GM21447 (cell line): Measurements from ENCODE around the gene LYST.
"Not testable (repeated sequence)": the region's sequence is repeated elsewhere in the genome, so short reads cannot be mapped to it uniquely, and the experiment has no call there.

Experiments
- ATAC-seq: cut with Tn5 transposase; IDR thresholded peaks from one replicate; pipeline ENCODE4 v1.9.1; 2021; ENCODE audit not compliant: unreplicated experiment

LYST gene

DNA sequence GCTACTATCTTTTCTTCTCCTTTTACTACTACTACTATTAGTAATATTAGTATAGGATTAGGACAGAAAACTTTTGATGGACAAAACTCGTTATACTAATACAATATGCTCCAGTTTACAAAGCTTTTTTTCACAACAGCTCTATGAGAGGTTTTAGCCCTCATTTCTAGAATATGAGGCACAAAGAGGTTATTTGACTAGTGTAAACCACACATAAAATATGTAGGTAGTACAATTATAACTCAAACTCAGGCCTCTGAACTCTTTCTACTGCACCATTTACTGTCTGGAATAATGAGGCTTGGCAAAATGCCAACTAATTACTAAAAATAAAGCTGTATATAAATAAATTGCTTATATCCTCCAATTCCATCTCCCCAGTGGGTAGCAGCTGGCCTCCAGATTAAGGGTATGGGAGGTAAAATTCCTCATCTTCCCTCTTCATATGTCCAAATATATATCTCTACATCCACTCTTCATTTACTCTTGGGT lies 99.9 kb downstream of the LYST start:
- no peak for ATAC-seq

DNA sequence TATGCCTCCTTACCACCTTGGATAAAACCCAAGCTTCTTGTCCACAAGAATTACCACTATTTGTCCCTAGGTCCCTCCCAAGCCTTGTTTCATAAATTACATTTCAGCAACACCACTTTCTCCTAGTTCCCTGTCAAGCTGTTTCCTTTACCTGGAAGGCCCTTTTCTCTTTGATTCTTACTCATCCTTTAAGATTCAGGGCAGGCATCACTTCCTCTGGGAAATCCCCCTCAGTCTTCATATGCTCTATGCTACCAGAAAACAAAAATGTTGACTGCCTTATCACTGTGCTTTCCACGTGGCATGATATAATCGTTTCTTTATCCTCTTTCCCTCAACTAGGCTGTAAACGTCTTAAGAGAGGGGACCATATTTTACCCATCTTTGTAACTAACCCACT lies 102.7 kb downstream of the LYST start:
- peak; percentile 56 for ATAC-seq

DNA sequence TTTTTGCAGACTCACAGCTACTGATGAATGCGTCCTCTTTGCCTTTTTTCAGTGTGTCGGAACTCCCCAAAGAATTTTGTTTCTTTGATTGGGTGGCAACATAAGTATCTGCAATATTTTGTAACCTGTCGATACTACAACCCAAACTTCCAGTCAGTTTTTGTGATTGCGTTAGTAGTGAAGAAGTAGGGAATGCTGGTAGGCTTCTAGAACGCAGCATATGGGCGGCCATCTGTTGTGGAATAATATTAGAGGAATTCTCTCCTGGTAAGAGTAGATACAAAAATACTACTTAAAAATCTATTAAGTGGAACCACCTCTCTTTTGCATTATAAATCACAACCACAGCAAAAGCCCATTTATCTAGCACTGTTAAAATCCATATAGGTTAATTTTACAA lies 107.4 kb downstream of the LYST start:
- no peak for ATAC-seq

DNA sequence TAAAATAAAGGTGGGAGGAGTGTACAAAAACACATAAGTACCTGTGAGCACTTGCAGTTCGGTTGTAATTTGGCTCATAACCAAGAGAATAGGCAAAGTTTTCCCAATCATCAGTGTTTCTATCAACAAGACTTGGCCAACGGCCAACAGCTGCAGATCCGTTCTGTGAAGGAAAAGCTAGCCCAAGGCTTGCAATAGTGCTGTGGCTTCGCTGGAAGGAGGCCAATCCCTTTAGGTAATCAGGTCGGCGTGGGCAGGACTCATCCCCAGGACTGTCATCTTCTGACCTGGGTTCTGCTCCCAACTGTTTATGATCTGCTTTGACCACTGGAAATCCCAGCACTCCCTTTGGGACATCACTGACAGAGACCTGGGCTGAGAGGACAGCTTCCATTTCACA lies 107.8 kb downstream of the LYST start:
- ATAC-seq = no peak

DNA sequence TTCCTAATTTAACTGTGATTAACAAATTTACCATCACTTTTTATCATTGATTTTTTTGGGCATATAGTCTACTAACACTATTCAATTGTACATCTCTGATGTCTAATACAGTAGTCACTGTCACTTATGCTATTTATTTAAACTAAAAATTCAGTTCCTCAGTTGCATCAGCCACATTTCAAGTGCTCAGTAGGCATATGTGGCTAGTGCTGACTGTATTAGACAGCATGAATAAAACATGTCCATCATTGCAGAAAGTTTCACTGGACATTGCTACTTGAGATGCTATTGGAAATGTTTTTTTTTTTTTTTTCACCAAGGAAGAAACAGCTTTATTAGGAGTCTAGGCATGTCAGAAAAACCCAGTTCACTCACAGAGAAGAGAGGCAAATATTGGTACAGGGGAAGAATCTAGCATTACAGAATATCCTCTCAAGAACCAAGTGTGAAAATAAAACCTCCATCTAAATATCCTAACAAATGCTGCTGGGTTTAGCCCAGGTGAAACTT lies 109.1 kb downstream of the LYST start:
- no peak for ATAC-seq

DNA sequence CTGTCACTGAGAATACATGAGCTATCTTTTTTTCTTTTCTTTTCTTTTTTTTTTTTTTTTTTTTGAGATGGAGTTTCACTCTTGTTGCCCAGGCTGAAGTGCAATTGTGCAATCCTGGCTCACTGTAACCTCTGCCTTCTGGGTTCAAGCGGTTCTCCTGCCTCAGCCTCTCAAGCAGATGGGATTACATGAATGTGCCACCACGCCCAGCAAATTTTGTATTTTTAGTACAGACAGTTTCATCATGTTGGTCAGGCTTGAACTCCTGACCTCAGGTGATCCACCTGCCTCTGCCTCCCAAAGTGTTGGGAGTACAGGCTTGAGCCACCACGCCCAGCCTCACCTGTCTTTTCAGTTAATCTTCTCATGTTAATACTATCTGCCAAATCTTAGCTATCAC lies 112.5 kb downstream of the LYST start:
- ATAC-seq = not testable (repeated sequence)

DNA sequence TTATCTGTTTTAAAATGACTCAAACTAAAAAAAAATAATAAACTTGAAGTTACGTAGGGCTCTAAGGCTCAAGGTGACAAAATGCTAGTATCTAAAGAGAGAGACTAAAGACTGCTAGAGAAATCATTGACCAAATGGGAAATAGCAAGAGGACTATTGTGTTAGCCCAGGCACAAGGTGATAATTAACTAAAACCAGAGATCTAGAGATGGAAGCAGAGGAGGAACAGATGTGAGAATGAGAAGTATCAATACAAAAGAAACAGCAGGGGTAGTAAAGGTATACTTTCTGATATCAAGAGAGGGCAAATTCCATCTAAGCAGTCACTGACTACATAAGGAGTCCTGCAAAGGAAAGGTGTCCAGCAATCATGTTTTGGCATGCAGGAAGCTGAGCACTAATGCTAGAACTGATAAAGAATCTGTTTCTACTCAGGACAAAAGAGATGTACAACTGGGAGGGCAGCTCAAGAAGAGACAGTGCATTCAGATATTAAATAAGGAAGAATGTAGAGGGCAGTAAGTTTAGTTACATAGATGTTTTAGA lies 116.9 kb downstream of the LYST start:
- no peak for ATAC-seq

DNA sequence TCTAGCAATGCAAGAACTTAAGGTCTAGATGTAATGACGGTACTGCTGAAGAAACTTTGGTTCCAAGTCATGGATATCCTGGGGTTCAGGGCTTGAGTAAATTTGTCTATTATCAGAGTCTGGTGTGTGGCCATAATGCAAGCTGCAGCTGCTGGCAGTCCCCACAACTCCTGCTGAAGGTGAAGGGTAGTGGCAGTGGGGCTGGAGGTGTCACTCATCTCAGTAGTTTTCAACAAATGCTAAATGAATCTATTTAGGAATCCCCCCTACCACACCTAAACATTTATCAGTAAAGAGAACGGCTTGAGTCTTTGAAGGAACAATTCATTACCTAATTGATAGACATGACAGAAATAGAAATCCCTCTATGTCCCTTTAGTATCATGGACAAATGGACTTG lies 118.0 kb downstream of the LYST start:
- no peak for ATAC-seq

DNA sequence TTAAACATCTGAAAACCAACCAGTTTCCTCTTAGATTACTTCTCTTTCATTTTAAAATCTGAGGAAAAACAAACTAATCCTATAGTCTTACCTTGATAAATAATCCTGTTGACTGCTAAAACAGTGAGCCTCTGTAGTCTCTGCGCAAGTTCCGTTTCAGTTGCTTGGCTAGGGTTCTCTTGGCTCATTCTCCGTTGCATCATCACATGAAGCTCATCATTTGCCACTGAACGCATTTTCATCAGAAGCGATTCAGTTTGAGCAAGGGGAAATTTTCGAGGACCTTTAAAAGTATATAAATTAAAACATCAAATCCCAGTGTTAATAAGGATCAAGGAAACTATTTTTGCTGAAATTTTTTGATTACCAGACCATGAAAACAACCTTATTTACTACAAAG lies 120.5 kb downstream of the LYST start:
- no peak for ATAC-seq

DNA sequence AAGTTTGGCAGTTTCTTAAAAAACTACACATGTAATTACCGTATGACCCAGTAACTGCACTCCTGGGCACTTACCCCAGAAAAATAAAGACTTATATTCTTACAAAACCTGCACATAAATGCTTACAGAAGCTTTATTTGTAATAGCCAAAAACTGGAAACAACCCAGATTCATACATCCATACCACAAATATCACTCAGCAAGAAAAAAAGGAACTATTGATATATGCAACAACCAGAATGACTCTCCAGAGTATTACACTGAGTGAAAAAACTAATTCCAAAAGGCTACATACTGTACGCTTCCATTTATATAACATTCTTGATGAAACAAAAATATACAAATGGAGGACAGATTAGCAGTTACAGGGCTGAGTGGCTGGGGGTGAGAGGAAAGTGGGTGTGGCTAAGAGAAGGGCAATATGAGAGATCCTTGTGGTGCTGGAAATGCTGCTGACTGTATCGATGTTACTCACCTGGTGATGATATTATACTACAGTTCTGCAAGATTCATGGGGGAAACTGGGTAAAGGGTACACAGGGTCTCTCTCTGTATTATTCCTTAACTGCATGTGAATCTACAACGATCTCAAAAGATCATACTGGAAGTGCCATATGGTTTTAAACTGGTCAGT lies 121.1 kb downstream of the LYST start:
- no peak for ATAC-seq

DNA sequence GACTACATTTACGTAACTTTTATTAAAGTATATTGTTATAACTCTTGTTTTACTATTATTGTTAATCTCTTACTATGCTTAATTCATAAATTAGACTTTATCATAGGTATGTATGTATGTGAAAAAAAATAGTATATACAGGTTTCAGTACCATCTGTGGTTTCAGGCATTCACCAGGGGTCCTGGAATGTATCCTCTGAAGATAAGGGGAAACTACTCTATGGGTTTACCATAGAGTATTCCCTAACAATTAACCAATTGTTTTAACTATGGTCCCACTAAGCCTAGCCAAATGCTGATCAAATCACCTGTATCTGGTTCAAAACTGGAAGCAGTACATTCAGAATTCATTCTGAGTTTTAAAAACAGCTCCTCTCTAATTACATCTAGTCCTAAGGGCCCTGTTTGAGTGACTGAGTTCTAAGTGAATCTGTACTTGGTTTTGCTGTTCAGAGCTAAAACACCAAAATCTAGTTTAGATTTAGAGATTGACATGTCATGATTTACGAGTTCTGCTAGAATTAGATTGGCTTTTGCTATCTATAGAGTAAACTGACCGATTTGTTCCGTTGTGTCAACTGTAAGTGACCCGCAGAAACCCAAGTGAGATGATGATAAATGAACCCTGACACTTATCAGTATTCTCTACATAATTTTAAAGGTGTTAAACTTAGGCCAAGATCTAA lies 123.6 kb downstream of the LYST start:
- no peak for ATAC-seq

DNA sequence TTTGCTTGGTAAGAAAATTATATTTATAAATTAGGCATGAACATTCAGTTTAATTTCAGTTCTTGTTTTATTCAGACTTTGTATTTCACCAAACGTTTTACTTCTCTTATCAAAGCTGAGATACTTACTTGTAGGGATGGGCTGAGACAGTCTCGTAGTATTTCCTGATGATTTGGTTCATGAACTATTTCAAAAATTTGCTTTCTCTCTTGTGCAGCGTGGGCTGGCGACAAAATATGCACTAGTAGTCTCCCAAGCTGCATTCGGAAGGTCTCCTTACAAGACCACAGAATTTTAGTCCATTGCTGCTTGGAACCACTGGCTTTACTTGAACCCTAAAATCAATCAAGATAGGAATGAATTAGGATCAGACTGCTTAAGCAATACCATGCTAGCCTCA lies 125.4 kb downstream of the LYST start:
- ATAC-seq = no peak

DNA sequence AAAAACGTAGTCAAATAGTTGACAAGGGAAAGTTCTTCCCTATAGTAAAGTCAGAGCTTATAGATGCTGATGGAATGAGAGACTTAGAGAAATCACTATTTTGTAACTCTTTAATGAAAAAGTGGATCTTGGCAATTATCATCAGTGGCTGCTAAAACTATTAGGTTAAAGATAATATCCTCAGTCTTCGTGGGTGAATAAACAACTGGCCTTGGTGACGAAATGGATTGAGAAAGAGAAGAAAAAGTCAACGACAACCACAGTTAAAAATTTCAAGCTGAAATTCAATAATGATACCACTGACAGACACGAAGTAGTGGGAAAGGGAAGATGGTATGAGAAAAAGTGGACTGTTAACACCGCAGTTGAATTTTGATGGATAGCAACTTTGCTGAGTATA lies 127.1 kb downstream of the LYST start:
- ATAC-seq = no peak

DNA sequence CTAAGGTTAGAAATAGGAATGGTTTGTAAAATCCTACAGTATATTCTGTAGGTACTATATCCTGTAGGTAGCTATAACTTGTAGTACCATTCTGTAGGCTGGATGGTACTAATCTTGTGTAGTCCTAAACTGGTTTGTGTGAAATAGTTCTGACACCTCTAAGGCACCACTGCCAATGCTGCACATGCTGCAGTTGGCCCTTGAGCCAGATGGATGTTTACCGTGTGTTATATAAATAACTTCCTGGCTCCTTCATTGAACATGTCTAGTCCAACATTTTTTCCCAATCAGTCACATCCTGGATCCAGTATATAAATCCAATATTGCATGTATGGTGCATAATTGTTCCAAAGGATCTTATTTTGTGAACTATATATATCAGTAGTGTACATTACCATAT lies 127.6 kb downstream of the LYST start:
- ATAC-seq = no peak

DNA sequence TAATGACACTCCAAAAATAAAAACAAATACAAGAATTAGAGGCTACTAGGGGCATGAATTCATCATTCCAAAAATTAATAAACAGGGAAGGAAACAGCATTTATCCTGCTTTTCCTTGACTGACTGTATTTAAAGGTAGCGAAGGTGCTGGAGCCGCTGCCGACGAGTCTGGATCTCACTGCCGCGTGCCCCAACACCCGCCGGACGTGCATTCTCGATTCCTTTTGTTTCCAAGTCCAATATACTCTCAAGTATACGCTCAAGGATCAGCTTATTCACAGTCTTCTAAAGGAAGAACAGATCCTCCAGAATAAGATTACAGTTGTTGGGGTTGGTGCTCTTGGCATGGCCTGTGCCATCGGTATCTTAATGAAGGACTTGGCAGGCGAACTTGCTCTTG lies 129.0 kb downstream of the LYST start:
- ATAC-seq = no peak

DNA sequence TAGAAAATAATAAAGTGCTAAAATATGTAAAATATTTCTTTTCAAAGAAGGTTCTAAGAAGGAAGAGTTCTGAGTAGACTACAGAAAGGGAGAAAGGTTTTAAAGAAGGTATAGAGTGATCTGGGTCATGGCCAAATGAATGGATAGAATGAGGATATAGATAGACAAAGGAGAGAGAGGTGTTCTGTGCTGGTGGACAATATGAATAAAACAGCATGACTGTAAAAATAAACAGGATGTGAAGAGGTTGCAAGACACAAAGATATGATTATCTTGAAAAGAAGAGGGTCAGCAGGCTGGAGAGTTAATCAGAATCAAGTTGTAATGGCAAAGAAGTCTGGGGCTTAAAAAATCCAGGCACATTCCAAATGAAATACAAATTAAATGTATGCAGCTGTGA lies 130.4 kb downstream of the LYST start:
- ATAC-seq = no peak

DNA sequence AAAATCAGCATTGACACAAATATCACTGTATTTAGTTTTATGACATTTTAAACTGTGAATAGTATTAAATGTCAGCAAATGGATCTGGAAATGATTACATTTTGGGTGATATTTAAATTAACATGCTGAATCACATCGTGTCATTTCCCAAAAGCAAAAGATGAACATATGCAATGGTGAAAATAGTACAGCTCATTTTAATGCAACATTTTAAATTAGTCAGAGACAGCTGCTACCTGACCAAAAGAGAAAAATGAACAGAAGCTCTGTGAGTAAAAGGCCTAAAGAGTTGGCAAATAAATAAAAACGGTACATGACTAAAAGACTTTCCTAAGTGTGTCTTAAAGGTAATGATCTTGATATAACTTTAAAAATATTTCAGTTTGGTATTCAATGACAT lies 131.1 kb downstream of the LYST start:
- ATAC-seq = no peak

DNA sequence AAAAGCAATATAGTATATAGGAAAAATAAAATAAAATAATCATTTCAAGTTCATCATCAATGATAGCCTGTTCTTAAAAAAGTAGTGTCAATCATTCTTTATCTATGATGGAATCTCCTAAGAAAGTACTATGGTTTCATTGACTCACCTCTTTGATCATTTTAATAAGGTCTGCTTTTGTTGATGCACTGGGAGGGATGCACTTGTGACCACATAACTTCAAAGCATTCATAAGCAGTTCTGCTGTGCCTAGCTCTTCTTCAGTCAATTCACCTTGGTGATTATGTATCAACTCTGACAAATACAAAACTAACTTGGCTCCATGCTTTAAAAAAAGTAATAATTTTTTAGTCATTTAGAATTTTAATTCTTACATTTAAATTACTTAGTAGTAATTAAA lies 132.4 kb downstream of the LYST start:
- ATAC-seq = no peak

DNA sequence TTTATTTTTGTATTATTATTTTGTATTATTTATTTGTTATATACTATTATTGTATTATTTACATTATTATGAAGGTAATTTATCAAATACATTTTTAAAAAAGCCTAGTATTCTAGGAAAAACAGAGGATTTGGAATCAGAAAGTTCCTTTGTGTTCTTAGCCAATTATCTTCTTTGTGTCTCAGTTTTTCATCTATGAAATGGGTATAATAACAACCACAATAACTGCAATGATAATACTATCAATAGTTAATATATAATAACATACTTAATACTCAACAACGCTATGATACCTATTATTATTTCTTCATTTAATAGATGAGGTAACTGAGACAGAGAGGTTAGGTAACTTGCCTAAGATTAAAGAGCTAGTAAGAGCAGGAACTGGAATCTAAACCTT lies 136.7 kb downstream of the LYST start:
- ATAC-seq = no peak

DNA sequence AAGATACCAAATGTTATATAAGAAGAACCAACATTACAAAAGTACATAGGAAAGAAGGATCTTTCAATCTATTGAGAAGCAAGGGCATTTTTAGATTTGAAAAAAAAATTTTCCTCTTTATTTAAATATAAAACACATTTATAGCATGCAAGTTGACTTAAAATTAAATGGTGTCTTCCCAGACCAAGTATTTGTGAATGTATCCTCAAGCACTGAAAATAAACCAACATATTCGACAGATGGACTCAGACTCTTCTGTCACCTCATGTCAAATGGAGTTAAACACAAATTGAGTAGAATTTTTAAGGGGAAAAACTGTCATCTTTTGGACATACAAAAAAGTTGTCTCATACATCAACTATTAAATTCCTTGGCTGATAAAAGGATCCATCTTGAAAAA lies 140.1 kb downstream of the LYST start:
- ATAC-seq = no peak

DNA sequence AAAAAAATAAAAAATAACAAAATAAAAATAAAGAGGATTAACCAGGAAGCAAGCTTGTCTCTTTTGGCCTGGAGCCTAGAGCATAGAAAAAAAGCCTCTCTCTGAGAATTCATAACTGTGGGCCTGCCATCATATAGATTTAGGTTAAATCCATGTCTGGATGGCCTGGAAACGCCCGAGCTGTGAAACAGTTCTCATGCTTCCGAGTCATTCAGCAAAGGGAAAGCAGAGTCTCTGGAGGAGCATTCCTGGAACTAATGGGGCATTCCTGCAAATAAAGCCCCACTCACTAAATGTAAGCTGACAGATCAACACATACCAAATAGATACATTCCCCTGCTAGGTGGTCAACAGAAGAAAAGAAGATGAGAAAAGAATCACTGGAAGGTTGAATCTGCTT lies 141.3 kb downstream of the LYST start:
- no peak for ATAC-seq

DNA sequence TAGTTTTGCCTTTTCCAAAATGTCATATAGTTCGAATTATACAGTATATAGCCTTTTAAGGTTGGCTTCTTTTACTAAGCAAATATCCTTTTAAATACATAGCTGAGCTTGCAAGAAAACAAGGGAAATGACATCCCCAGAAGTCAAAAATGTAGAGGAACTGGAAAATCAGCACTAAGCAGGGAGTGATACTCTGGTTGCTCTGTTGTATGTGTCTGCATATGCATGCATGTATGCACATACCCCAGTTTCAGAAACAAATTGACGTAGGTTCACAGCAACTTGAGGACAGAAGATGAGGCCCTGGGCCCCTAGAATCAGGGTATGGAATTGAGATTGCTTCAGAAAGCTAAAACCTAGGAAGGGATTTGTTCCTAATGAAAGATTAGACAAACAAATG lies 142.0 kb downstream of the LYST start:
- no peak for ATAC-seq
